ENCODE measurements around the gene WDR87. TPM values are rescaled to one million over a fixed set of nuclear protein-coding genes. Genes with fewer than 3 reads are reported as not detected.

WDR87 gene
- total RNA-seq, 1 experiment from 2014 or later, result not detected

- CTCF ChIA-PET, result no interaction called here
- intact Hi-C loops (cut with micrococcal nuclease; ENCODE audit: unreplicated experiment), result no loop called here
- H3K9me3 Mint-ChIP-seq (ENCODE audit: low read depth, unreplicated experiment), result no peaks in the 10 kb centered on the region
- TF ChIP-seq CTCF (IDR thresholded peaks at IDR 0.05; ENCODE audit: unreplicated experiment), result no peak
- no peak for DNase-seq
- H3K27me3 Mint-ChIP-seq (ENCODE audit: unreplicated experiment), result no peaks in the 10 kb centered on the region
- peaks cover 9% of the 10 kb centered on the region for H3K4me1 Mint-ChIP-seq (ENCODE audit: low read depth, unreplicated experiment)
- BruUV-seq (replicated peaks), result no TSS peak
- H3K27ac Mint-ChIP-seq (ENCODE audit: unreplicated experiment), result peak overlapping the region; percentile 23
- no peak overlapping the region for H3K4me3 Mint-ChIP-seq (ENCODE audit: low read depth, unreplicated experiment)
- no peaks in the 10 kb centered on the region for H3K36me3 Mint-ChIP-seq (ENCODE audit: insufficient read depth, unreplicated experiment)
Observed at GRCh38 chr19:37914908-37915307, 8.5 kb upstream of the WDR87 start.

- Mint-ChIP-seq H3K36me3 (ENCODE audit: insufficient read depth, unreplicated experiment) (peaks cover 32% of the 10 kb centered on the region), H3K4me3 (ENCODE audit: low read depth, unreplicated experiment) (no peak overlapping the region), H3K27ac (ENCODE audit: unreplicated experiment) (no peak overlapping the region), H3K27me3 (ENCODE audit: unreplicated experiment) (no peaks in the 10 kb centered on the region), H3K4me1 (ENCODE audit: low read depth, unreplicated experiment) (peaks cover 25% of the 10 kb centered on the region), H3K9me3 (ENCODE audit: low read depth, unreplicated experiment) (no peaks in the 10 kb centered on the region)
- intact Hi-C loops (cut with micrococcal nuclease; ENCODE audit: unreplicated experiment), result loop anchor here (5.0 to 10.0 kb wide), 2 partner anchors 68 to 105 kb away; no protein-coding TSS in a partner anchor
- DNase-seq, result no peak
- TF ChIP-seq CTCF (IDR thresholded peaks at IDR 0.05; ENCODE audit: unreplicated experiment), result no peak
- BruUV-seq (replicated peaks), result no TSS peak
- CTCF ChIA-PET, result interaction anchor here (0.7 kb wide), 1 partner anchor 113 kb away, joined by 5 read pairs; no protein-coding TSS in a partner anchor
Observed at GRCh38 chr19:37909661-37910199, 3.3 kb upstream of the WDR87 start.

GRCh38 chr19:37907735-37908455, 1.5 kb upstream of the WDR87 start:
- TSS peak; percentile 39 for BruUV-seq (replicated peaks)
- CTCF ChIA-PET, result interaction anchor here (0.5 to 3.6 kb wide), 5 partner anchors 16 to 666 kb away, joined by 3 to 40 read pairs (median 5); no protein-coding TSS in a partner anchor
- no peak for DNase-seq
- H3K27me3 Mint-ChIP-seq (ENCODE audit: unreplicated experiment), result no peaks in the 10 kb centered on the region
- H3K4me3 Mint-ChIP-seq (ENCODE audit: low read depth, unreplicated experiment), result peak overlapping the region; percentile 98
- peaks cover 22% of the 10 kb centered on the region for H3K4me1 Mint-ChIP-seq (ENCODE audit: low read depth, unreplicated experiment)
- peak overlapping the region; percentile 6 for H3K27ac Mint-ChIP-seq (ENCODE audit: unreplicated experiment)
- intact Hi-C loops (cut with micrococcal nuclease; ENCODE audit: unreplicated experiment), result loop anchor here (2.0 to 10.0 kb wide), 3 partner anchors 25 to 107 kb away; no protein-coding TSS in a partner anchor
- no peaks in the 10 kb centered on the region for H3K9me3 Mint-ChIP-seq (ENCODE audit: low read depth, unreplicated experiment)
- H3K36me3 Mint-ChIP-seq (ENCODE audit: insufficient read depth, unreplicated experiment), result peaks cover 32% of the 10 kb centered on the region
- TF ChIP-seq CTCF (IDR thresholded peaks at IDR 0.05; ENCODE audit: unreplicated experiment), result no peak

- CTCF ChIA-PET, result interaction anchor here (0.6 to 3.6 kb wide), 11 partner anchors 17 to 429 kb away, joined by 3 to 40 read pairs (median 3); partner anchors contain the start of gene CATSPERG
- Mint-ChIP-seq H3K4me1 (ENCODE audit: low read depth, unreplicated experiment) (peaks cover 22% of the 10 kb centered on the region), H3K4me3 (ENCODE audit: low read depth, unreplicated experiment) (peak within 1 kb of the TSS; percentile 98), H3K27me3 (ENCODE audit: unreplicated experiment) (no peaks in the 10 kb centered on the region), H3K27ac (ENCODE audit: unreplicated experiment) (peak within 1 kb of the TSS; percentile 87), H3K36me3 (ENCODE audit: insufficient read depth, unreplicated experiment) (peaks cover 32% of the 10 kb centered on the region), H3K9me3 (ENCODE audit: low read depth, unreplicated experiment) (no peaks in the 10 kb centered on the region)
- no TSS peak for BruUV-seq (replicated peaks)
- intact Hi-C loops (cut with micrococcal nuclease; ENCODE audit: unreplicated experiment), result loop anchor here (2.0 to 10.0 kb wide), 3 partner anchors 26 to 108 kb away; no protein-coding TSS in a partner anchor
- TF ChIP-seq CTCF (IDR thresholded peaks at IDR 0.05; ENCODE audit: unreplicated experiment), result no peak
- peak; percentile 98 for DNase-seq
Observed at GRCh38 chr19:37906869-37907734, 708 bp upstream of the WDR87 start, which contains the start of gene SIPA1L3. SIPA1L3 (plus strand) TSS chr19:37907208; CDS start chr19:38081566, 174,358 bp downstream.

All from Calu3 (cell line).